ENCODE measurements around the gene MT1X.

MT1X gene

DNA sequence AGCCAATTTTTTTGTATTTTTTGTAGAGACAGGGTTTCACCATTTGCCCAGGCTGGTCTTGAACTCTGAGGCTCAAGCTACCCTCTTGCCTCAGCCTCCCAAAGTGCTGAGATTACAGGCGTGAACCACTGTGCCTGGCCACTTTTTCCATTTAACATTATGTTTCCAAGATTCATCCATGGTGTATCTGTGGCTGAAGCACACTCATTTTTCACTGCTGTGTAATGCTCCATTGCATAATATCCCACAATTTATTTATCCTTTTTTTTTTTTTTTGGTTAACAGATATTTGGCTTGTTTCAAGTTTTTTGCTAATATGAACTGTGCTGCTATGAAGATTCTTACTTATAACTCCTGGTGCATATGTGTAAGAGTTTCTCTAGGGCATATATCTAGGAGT, 45.8 kb downstream of the MT1X start:
- no peaks in the 10 kb centered on the region for H3K9me3 Mint-ChIP-seq
- no peak overlapping the region for H3K27ac Mint-ChIP-seq
- no peaks in the 10 kb centered on the region for H3K27me3 Mint-ChIP-seq
- peaks cover 10% of the 10 kb centered on the region for H3K36me3 Mint-ChIP-seq (ENCODE audit: low read depth)
- DNase-seq: no peak
- no peak overlapping the region for H3K4me3 Mint-ChIP-seq
- H3K4me1 Mint-ChIP-seq (ENCODE audit: low read depth): peaks cover 22% of the 10 kb centered on the region

DNA sequence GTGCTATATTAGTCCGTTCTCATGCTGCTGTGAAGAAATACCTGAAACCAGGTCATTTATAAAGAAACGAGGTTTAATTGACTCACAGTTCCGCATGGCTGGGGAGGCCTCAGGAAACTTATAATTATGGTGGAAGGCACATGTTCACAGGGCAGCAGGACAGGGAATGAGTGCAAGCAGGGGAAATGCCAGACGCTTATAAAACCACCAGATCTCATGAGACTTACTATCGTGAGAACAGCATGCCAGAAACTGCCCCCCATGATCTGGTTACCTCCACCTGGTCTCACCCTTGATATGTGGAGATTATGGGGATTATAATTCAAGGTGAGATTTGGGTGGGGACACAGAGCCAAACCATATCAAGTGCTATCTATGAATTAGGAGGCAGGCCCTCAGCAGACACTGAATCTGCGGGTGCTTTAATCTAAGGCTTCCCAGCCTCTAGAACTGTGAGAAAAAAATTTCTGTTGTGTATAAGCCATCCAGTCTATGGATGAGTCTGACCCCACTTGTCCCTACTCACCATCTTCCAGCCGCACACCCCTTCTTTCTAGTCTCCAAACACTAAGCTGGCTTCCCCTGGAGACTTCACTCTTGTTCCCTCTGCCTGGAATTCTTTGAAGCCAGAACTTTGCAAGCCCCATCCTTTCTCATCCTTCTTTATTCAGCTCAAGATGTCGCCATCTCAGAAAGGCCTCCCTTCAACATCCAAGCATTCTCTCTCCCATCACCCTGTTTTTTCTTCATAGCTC, 46.9 kb downstream of the MT1X start:
- peak overlapping the region; percentile 84 for H3K27ac Mint-ChIP-seq
- H3K36me3 Mint-ChIP-seq (ENCODE audit: low read depth): peaks cover 10% of the 10 kb centered on the region

DNA sequence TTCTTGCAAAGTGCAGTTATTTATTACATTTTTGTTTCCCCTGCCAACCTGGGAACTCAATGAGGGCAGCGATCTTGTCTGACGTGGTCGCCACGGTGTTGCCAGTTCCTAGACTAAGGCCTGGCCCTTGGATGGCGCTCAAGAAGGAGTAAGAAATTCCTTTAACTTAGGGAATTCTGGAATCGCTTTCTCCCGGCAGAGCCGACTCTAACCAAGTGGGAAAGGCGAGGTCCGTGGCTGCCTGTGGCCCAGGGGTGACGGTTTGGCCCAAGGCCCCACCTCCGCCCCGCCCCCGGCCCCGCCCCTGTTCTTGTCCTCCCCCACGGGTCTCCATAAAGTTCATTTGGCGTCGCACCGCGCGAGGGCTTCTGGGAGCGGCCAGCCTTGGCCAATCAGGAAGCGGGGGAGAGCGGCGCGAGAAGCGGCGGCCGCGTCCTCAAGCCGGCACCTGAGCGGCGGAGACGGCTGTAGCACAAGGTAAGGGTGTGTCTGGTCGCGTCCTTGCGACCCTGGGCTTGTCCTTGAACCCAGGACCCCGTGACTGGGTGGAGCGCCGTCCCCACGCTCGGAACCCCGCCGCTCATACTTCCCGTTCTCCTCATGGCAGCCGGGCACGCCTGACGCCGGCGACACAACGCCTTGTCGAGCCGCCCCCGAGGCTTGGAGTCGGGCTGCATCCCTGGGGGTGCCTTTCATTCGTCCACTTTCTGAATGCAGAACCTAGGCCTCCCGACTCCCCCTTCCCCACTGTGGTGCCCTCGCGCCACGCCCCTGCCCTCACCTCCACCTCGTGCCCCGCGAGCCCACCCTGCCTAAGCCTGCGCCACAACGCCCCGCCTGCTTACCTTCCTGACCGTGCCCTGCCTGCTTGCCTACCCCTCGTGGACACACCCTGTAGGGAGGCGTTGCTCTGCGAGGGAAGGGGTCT, 47.7 kb downstream of the MT1X start, which contains the start of gene NUP93:
NUP93 (plus strand) TSS at position 395 of the 928 bp plus-strand sequence. CDS start 18,119 bp downstream, outside the sequence.
- Mint-ChIP-seq H3K27me3 (no peaks in the 10 kb centered on the region), H3K4me3 (no peak within 1 kb of the TSS), H3K27ac (peak within 1 kb of the TSS; percentile 84), H3K36me3 (ENCODE audit: low read depth) (peaks cover 10% of the 10 kb centered on the region), H3K4me1 (ENCODE audit: low read depth) (peaks cover 22% of the 10 kb centered on the region), H3K9me3 (no peaks in the 10 kb centered on the region)
- peak; percentile 90 for DNase-seq

More for the DNA sequence above, 46.9 kb downstream of the MT1X start:
- Mint-ChIP-seq H3K27me3 (no peaks in the 10 kb centered on the region), H3K9me3 (no peaks in the 10 kb centered on the region), H3K4me3 (no peak overlapping the region), H3K4me1 (ENCODE audit: low read depth) (peaks cover 22% of the 10 kb centered on the region)
- no peak for DNase-seq

DNA sequence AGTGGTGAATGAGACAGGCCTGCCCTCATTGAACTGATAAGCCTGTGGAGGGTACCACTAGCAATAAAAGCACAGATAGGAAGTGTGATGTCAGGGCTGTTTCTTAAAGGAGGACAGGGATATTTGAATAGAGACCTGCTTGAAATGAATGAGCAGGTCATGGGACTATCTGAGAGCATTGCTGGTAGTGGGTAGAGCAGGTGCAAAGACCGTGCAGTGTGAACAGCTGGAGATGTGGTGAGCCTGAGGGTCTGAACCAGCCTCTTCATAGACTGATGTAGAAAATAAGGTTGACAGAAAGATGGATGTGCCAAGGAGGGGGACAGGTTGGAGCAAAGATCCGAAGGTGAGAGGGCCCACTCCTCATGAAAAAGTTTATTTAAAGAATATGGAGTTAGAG, 50.1 kb downstream of the MT1X start:
- Mint-ChIP-seq H3K4me3 (no peak overlapping the region), H3K27ac (no peak overlapping the region), H3K36me3 (ENCODE audit: low read depth) (peaks cover 17% of the 10 kb centered on the region), H3K4me1 (ENCODE audit: low read depth) (peaks cover 25% of the 10 kb centered on the region), H3K27me3 (no peaks in the 10 kb centered on the region), H3K9me3 (no peaks in the 10 kb centered on the region)
- DNase-seq: no peak

DNA sequence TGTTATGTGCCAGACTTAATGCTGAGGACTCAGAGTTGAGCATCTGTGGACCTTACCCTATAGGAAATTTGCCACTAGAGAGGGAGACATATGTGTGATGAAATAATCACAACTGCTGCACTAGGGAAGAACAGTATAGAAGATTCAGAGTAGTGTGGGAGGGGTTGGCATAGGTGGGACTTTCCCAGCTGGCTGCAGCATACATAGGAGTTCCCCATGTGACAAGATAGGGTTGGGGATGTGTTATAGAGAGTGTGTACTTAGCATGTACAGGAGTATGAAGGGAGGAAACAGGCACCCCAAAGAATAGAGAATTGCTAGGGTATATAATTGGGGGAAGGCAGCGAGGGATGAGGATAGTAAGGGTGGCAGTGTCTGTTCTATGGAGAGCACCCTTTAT, 50.6 kb downstream of the MT1X start:
- DNase-seq: no peak
- H3K27ac Mint-ChIP-seq: no peak overlapping the region
- peaks cover 24% of the 10 kb centered on the region for H3K4me1 Mint-ChIP-seq (ENCODE audit: low read depth)

More for the DNA sequence above, 50.6 kb downstream of the MT1X start:
- H3K9me3 Mint-ChIP-seq: no peaks in the 10 kb centered on the region
- H3K36me3 Mint-ChIP-seq (ENCODE audit: low read depth): peaks cover 22% of the 10 kb centered on the region
- no peaks in the 10 kb centered on the region for H3K27me3 Mint-ChIP-seq
- H3K4me3 Mint-ChIP-seq: no peak overlapping the region

Measured in activated T-cell treated with anti-CD3 and anti-CD28 coated beads, Interleukin-2, amount 50 U/mL, for 24 hours (primary cell).